Progenitor cell of endocrine pancreas (in vitro differentiated cells): Measurements from ENCODE around the gene SNIP1. TPM values are rescaled to one million over a fixed set of nuclear protein-coding genes. Genes with fewer than 3 reads are reported as not detected.

Experiments used
- DNase-seq: peaks from one replicate; pipeline ENCODE4 v3.0.0; 2021; ENCODE audit warnings: low spot score; ENCODE audit not compliant: unreplicated experiment
- H3K27ac Mint-ChIP-seq: 2 replicates; pipeline ENCODE4 v1.8.0; 2021; ENCODE audit warnings: mild to moderate bottlenecking, moderate library complexity, mixed read lengths
- H3K27me3 Mint-ChIP-seq: 2 replicates; pipeline ENCODE4 v1.8.0; 2021; ENCODE audit warnings: mixed read lengths
- H3K36me3 Mint-ChIP-seq: 2 replicates; pipeline ENCODE4 v1.8.0; 2022; ENCODE audit warnings: mixed read lengths; ENCODE audit not compliant: insufficient read depth
- H3K4me1 Mint-ChIP-seq: 2 replicates; pipeline ENCODE4 v1.8.0; 2021; ENCODE audit warnings: low read depth, mixed read lengths
- H3K4me3 Mint-ChIP-seq: 2 replicates; pipeline ENCODE4 v1.8.0; 2021; ENCODE audit warnings: low read depth, mild to moderate bottlenecking, moderate library complexity, mixed read lengths
- H3K9me3 Mint-ChIP-seq: 2 replicates; pipeline ENCODE4 v1.8.0; 2021; ENCODE audit warnings: low read depth, mixed read lengths
- total RNA-seq: library from RNA; stranded (reverse); gene quantifications from 2 replicates; pipeline ENCODE4 v1.2.1, GENCODE V29; 2021
- TF ChIP-seq, protein P1 (sequence below): fragments of 200-600 bp; sonication (generic); IDR thresholded peaks from one replicate; pipeline ENCODE4 v1.5.0; 2021; ENCODE audit warnings: antibody characterized with exemption, mild to moderate bottlenecking; ENCODE audit not compliant: unreplicated experiment

SNIP1 gene
- total RNA-seq, 1 donor from 2014 or later = 17.1 TPM

DNA sequence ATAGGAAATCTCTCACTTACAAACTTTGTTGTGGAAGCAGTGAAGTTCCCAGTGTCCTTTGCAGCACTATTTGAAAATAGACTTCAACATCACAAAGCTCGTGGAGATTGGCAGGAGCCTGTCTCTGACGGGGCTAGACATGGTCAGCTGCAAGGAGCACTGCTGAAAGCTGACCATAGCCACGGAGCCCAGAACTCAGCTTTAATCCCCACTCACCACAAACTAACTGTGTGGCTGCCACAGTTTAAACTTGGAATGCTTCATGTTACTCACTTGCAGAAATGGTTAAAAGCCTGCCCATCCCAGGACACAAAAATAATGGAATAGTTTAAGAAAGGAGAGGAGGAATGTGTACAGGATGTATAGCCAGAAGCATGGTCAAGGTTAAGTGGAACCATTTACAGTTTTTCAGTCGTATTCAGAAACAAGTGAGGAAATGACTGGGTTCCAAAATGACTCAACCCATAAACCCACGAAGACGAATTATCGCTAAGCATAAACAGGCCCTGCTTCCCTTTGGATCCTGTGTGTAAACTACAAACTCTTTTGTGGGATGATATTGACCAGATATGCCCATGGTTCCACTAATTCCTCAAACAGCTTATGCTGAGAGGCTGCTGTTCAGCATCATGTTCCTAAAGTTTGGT, 20.9 kb upstream of the SNIP1 start:
- H3K27me3 Mint-ChIP-seq = no peaks in the 10 kb centered on the region
- H3K36me3 Mint-ChIP-seq = peaks cover 27% of the 10 kb centered on the region
- H3K27ac Mint-ChIP-seq = no peak overlapping the region
- TF ChIP-seq, protein P1, sequence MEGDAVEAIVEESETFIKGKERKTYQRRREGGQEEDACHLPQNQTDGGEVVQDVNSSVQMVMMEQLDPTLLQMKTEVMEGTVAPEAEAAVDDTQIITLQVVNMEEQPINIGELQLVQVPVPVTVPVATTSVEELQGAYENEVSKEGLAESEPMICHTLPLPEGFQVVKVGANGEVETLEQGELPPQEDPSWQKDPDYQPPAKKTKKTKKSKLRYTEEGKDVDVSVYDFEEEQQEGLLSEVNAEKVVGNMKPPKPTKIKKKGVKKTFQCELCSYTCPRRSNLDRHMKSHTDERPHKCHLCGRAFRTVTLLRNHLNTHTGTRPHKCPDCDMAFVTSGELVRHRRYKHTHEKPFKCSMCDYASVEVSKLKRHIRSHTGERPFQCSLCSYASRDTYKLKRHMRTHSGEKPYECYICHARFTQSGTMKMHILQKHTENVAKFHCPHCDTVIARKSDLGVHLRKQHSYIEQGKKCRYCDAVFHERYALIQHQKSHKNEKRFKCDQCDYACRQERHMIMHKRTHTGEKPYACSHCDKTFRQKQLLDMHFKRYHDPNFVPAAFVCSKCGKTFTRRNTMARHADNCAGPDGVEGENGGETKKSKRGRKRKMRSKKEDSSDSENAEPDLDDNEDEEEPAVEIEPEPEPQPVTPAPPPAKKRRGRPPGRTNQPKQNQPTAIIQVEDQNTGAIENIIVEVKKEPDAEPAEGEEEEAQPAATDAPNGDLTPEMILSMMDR = no peak
- no peaks in the 10 kb centered on the region for H3K4me1 Mint-ChIP-seq
- H3K9me3 Mint-ChIP-seq = no peaks in the 10 kb centered on the region
- no peak for DNase-seq
- H3K4me3 Mint-ChIP-seq = no peak overlapping the region

GRCh38 chr1:37570528-37571334, 16.6 kb upstream of the SNIP1 start:
- Mint-ChIP-seq H3K4me3 (no peak overlapping the region), H3K27me3 (no peaks in the 10 kb centered on the region), H3K36me3 (peaks cover 28% of the 10 kb centered on the region), H3K9me3 (no peaks in the 10 kb centered on the region), H3K4me1 (no peaks in the 10 kb centered on the region), H3K27ac (no peak overlapping the region)
- no peak for DNase-seq
- TF ChIP-seq, protein P1 = no peak

DNA sequence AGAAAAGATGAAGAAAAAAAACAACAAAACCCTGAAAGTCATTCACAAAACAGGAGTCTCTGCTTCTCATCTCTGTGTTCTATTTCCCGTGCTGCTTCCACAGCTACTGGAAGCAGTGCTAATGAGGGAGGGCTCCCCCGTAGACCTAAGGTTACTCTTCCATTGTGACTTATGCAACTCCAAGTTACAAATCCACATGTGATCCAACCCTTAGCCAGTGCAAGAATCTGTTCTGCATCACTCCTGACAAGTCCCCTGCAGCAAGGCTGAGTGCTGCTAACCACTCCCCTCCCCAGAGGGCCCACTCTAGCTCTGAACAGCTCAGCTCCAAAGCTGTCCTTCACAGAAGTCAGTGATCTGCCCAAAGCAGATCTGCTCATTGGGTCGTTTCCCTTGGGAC, 12.9 kb upstream of the SNIP1 start:
- H3K4me3 Mint-ChIP-seq = no peak overlapping the region
- no peaks in the 10 kb centered on the region for H3K27me3 Mint-ChIP-seq
- peaks cover 25% of the 10 kb centered on the region for H3K36me3 Mint-ChIP-seq
- no peak for DNase-seq
- H3K4me1 Mint-ChIP-seq = no peaks in the 10 kb centered on the region
- no peaks in the 10 kb centered on the region for H3K9me3 Mint-ChIP-seq
- no peak overlapping the region for H3K27ac Mint-ChIP-seq
- TF ChIP-seq, protein P1 = no peak

GRCh38 chr1:37564892-37565291, 10.8 kb upstream of the SNIP1 start:
- TF ChIP-seq, protein P1 = no peak
- Mint-ChIP-seq H3K4me1 (peaks cover 10% of the 10 kb centered on the region), H3K27me3 (no peaks in the 10 kb centered on the region), H3K36me3 (peaks cover 35% of the 10 kb centered on the region), H3K27ac (no peak overlapping the region), H3K4me3 (no peak overlapping the region), H3K9me3 (no peaks in the 10 kb centered on the region)
- DNase-seq = no peak

- TF ChIP-seq, protein P1 = no peak
- no peaks in the 10 kb centered on the region for H3K27me3 Mint-ChIP-seq
Measured at GRCh38 chr1:37562984-37563383, 8.9 kb upstream of the SNIP1 start.

More at GRCh38 chr1:37562984-37563383, 8.9 kb upstream of the SNIP1 start:
- H3K4me3 Mint-ChIP-seq = no peak overlapping the region
- H3K9me3 Mint-ChIP-seq = no peaks in the 10 kb centered on the region
- no peak overlapping the region for H3K27ac Mint-ChIP-seq
- H3K36me3 Mint-ChIP-seq = peaks cover 29% of the 10 kb centered on the region
- no peak for DNase-seq
- H3K4me1 Mint-ChIP-seq = peaks cover 24% of the 10 kb centered on the region
